ES-I3 (cell line): ENCODE results near the gene UBE2S.

ENCODE experiments used
- H3K36me3 ChIP-seq: 2 replicates; pipeline ENCODE4 v1.6.1; 2013; ENCODE audit warnings: mild to moderate bottlenecking, low read length, control low read depth, moderate library complexity; ENCODE audit not compliant: insufficient read depth
- H3K4me1 ChIP-seq: 2 replicates; pipeline ENCODE4 v1.6.1; 2013; ENCODE audit warnings: mild to moderate bottlenecking, control low read depth, low read length; ENCODE audit not compliant: insufficient read depth
- H3K9ac ChIP-seq: 2 replicates; pipeline ENCODE4 v1.6.1; 2013; ENCODE audit warnings: low read depth, mild to moderate bottlenecking, low read length, moderate library complexity
- H3K9me3 ChIP-seq: 2 replicates; pipeline ENCODE4 v1.6.1; 2013; ENCODE audit warnings: mild to moderate bottlenecking, low read length, moderate library complexity; ENCODE audit not compliant: control insufficient read depth, insufficient read depth

The UBE2S gene

GRCh38 chr19:55443824-55444480, 36.4 kb upstream of the UBE2S start:
- Histone ChIP-seq H3K4me1 (no peaks in the 10 kb centered on the region), H3K9me3 (no peaks in the 10 kb centered on the region), H3K9ac (no peak overlapping the region), H3K36me3 (no peaks in the 10 kb centered on the region)

GRCh38 chr19:55443045-55443823, 35.6 kb upstream of the UBE2S start, which contains the start of gene SHISA7:
TSS of gene SHISA7 (minus strand) at chr19:55443300. CDS start at chr19:55442863, 437 bp downstream.
- Histone ChIP-seq H3K9me3 (no peaks in the 10 kb centered on the region), H3K36me3 (no peaks in the 10 kb centered on the region), H3K9ac (peak within 1 kb of the TSS; percentile 28; the same call in 1 of the 2 replicates), H3K4me1 (no peaks in the 10 kb centered on the region)

GRCh38 chr19:55442372-55442961, 34.9 kb upstream of the UBE2S start:
- Histone ChIP-seq H3K36me3 (no peaks in the 10 kb centered on the region), H3K9ac (no peak overlapping the region; the same call in 1 of the 2 replicates), H3K4me1 (no peaks in the 10 kb centered on the region), H3K9me3 (no peaks in the 10 kb centered on the region)

- H3K36me3 ChIP-seq, result no peaks in the 10 kb centered on the region
- no peaks in the 10 kb centered on the region for H3K9me3 ChIP-seq
- H3K4me1 ChIP-seq, result no peaks in the 10 kb centered on the region
- H3K9ac ChIP-seq, result peak overlapping the region; percentile 54; the same call in 1 of the 2 replicates
These were observed 34.2 kb upstream of the UBE2S start for GRCh38 chr19:55441692-55442321.

- H3K4me1 ChIP-seq, result no peaks in the 10 kb centered on the region
- no peaks in the 10 kb centered on the region for H3K9me3 ChIP-seq
- H3K9ac ChIP-seq, result peak overlapping the region; percentile 54; the same call in 1 of the 2 replicates
- no peaks in the 10 kb centered on the region for H3K36me3 ChIP-seq
These were observed 33.7 kb upstream of the UBE2S start for GRCh38 chr19:55441319-55441691.

GRCh38 chr19:55440411-55441105, 33.0 kb upstream of the UBE2S start:
- Histone ChIP-seq H3K4me1 (no peaks in the 10 kb centered on the region), H3K9ac (peak overlapping the region; percentile 54), H3K36me3 (no peaks in the 10 kb centered on the region), H3K9me3 (no peaks in the 10 kb centered on the region)

GRCh38 chr19:55439052-55439451, 31.5 kb upstream of the UBE2S start:
- no peaks in the 10 kb centered on the region for H3K36me3 ChIP-seq
- H3K9me3 ChIP-seq, result no peaks in the 10 kb centered on the region
- H3K9ac ChIP-seq, result no peak overlapping the region
- no peaks in the 10 kb centered on the region for H3K4me1 ChIP-seq

- Histone ChIP-seq H3K4me1 (no peaks in the 10 kb centered on the region), H3K36me3 (no peaks in the 10 kb centered on the region), H3K9me3 (no peaks in the 10 kb centered on the region), H3K9ac (no peak overlapping the region)
These were observed 29.8 kb upstream of the UBE2S start for GRCh38 chr19:55437410-55437809.

GRCh38 chr19:55436847-55437246, 29.3 kb upstream of the UBE2S start:
- no peaks in the 10 kb centered on the region for H3K4me1 ChIP-seq
- no peaks in the 10 kb centered on the region for H3K9me3 ChIP-seq
- no peaks in the 10 kb centered on the region for H3K36me3 ChIP-seq
- H3K9ac ChIP-seq, result no peak overlapping the region

GRCh38 chr19:55435020-55435419, 27.4 kb upstream of the UBE2S start:
- H3K9me3 ChIP-seq, result no peaks in the 10 kb centered on the region
- H3K4me1 ChIP-seq, result no peaks in the 10 kb centered on the region
- no peaks in the 10 kb centered on the region for H3K36me3 ChIP-seq
- H3K9ac ChIP-seq, result no peak overlapping the region

GRCh38 chr19:55434356-55434919, 26.9 kb upstream of the UBE2S start:
- H3K9me3 ChIP-seq, result no peaks in the 10 kb centered on the region
- no peaks in the 10 kb centered on the region for H3K4me1 ChIP-seq
- no peaks in the 10 kb centered on the region for H3K36me3 ChIP-seq
- H3K9ac ChIP-seq, result no peak overlapping the region

GRCh38 chr19:55433292-55433691, 25.7 kb upstream of the UBE2S start:
- no peaks in the 10 kb centered on the region; the same call in 1 of the 2 replicates for H3K4me1 ChIP-seq
- no peak overlapping the region for H3K9ac ChIP-seq
- H3K36me3 ChIP-seq, result no peaks in the 10 kb centered on the region
- H3K9me3 ChIP-seq, result no peaks in the 10 kb centered on the region

GRCh38 chr19:55432241-55432959, 24.8 kb upstream of the UBE2S start:
- no peaks in the 10 kb centered on the region; the same call in 1 of the 2 replicates for H3K4me1 ChIP-seq
- H3K9ac ChIP-seq, result no peak overlapping the region
- H3K36me3 ChIP-seq, result no peaks in the 10 kb centered on the region
- H3K9me3 ChIP-seq, result no peaks in the 10 kb centered on the region
